HG03103 (cell line): ENCODE data around the gene SAC3D1.
A peak's percentile ranks its signal among the peaks of the same experiment; 100 is the strongest.

Source experiments
- ATAC-seq: cut with Tn5 transposase; IDR thresholded peaks from one replicate; pipeline ENCODE4 v1.9.1; 2021; ENCODE audit warnings: low read depth; ENCODE audit not compliant: unreplicated experiment

Gene SAC3D1

GRCh38 chr11:65058419-65059054 lies 17.5 kb downstream of the SAC3D1 start, which contains the start of gene NAALADL1:
TSS of gene NAALADL1 (minus strand) at chr11:65058553. CDS start at chr11:65058521, 32 bp downstream.
- ATAC-seq: no peak

GRCh38 chr11:65059523-65059922 lies 18.5 kb downstream of the SAC3D1 start:
- no peak for ATAC-seq

GRCh38 chr11:65059959-65060824 lies 19.2 kb downstream of the SAC3D1 start:
- ATAC-seq: no peak

GRCh38 chr11:65060913-65061408 lies 20.0 kb downstream of the SAC3D1 start:
- no peak for ATAC-seq

GRCh38 chr11:65063532-65063931 lies 22.5 kb downstream of the SAC3D1 start:
- no peak for ATAC-seq

GRCh38 chr11:65064847-65065240 lies 23.8 kb downstream of the SAC3D1 start:
- no peak for ATAC-seq

GRCh38 chr11:65065851-65066250 lies 24.8 kb downstream of the SAC3D1 start:
- ATAC-seq: no peak

GRCh38 chr11:65066315-65066714 lies 25.3 kb downstream of the SAC3D1 start:
- ATAC-seq: no peak

GRCh38 chr11:65066805-65067291 lies 25.8 kb downstream of the SAC3D1 start:
- no peak for ATAC-seq

GRCh38 chr11:65067446-65067845 lies 26.4 kb downstream of the SAC3D1 start:
- no peak for ATAC-seq

GRCh38 chr11:65069217-65069616 lies 28.2 kb downstream of the SAC3D1 start:
- no peak for ATAC-seq

GRCh38 chr11:65071907-65072630 lies 31.1 kb downstream of the SAC3D1 start:
- ATAC-seq: no peak

- ATAC-seq: no peak
Observed at GRCh38 chr11:65072631-65072966, 31.6 kb downstream of the SAC3D1 start.

- no peak for ATAC-seq
Observed at GRCh38 chr11:65077451-65077850, 36.4 kb downstream of the SAC3D1 start.

GRCh38 chr11:65078151-65078550 lies 37.1 kb downstream of the SAC3D1 start:
- no peak for ATAC-seq

- ATAC-seq: no peak
Observed at GRCh38 chr11:65078786-65079342, 37.9 kb downstream of the SAC3D1 start.

GRCh38 chr11:65083134-65083833 lies 42.3 kb downstream of the SAC3D1 start:
- ATAC-seq: no peak

GRCh38 chr11:65083834-65084597 lies 43.0 kb downstream of the SAC3D1 start, which contains the start of the genes CDCA5 and ZFPL1:
TSS of gene CDCA5 (minus strand) at chr11:65084040. CDS start at chr11:65083978, 62 bp downstream.
TSS of gene ZFPL1 (plus strand) at chr11:65084222. CDS start at chr11:65084699, 477 bp downstream.
- ATAC-seq: peak; percentile 80
